GM23338 (cell line): Measurements from ENCODE around the gene ZNF735. TPM values are rescaled to one million over a fixed set of nuclear protein-coding genes. Genes with fewer than 3 reads are reported as not detected.

Source experiments
- ATAC-seq: fragments of 200-7000 bp; cut with Tn5 transposase; 3 replicates; pipeline ENCODE4 v1.9.1; 2020
- DNase-seq: peaks from one replicate; pipeline ENCODE4 v3.0.0-alpha.2; 2015; ENCODE audit warnings: low spot score
- H2AFZ ChIP-seq: fragments of 200-600 bp; sonication (generic); 2 replicates; pipeline ENCODE4 v1.8.0; 2016; ENCODE audit warnings: antibody characterized with exemption, mild to moderate bottlenecking, moderate library complexity
- H3F3A ChIP-seq: fragments of 200-600 bp; sonication (generic); replicated peaks from 2 replicates; pipeline ENCODE4 v1.8.0; 2017; ENCODE audit warnings: antibody characterized with exemption, mixed run types, low read depth
- H3K27ac ChIP-seq: fragments of 200-600 bp; sonication (generic); 2 replicates; pipeline ENCODE4 v1.6.1; 2016; ENCODE audit warnings: low read depth
- H3K27me3 ChIP-seq: fragments of 200-600 bp; sonication (generic); 2 replicates; pipeline ENCODE4 v1.8.0; 2016; ENCODE audit warnings: mild to moderate bottlenecking, mixed run types, moderate library complexity; ENCODE audit not compliant: insufficient read depth
- H3K36me3 ChIP-seq: fragments of 200-600 bp; sonication (generic); 2 replicates; pipeline ENCODE4 v1.8.0; 2016; ENCODE audit warnings: mild to moderate bottlenecking; ENCODE audit not compliant: insufficient read depth
- H3K4me1 ChIP-seq: fragments of 200-600 bp; sonication (generic); 2 replicates; pipeline ENCODE4 v1.8.0; 2016; ENCODE audit warnings: mild to moderate bottlenecking, moderate library complexity; ENCODE audit not compliant: insufficient read depth
- H3K4me2 ChIP-seq: fragments of 200-600 bp; sonication (generic); 2 replicates; pipeline ENCODE4 v1.7.1; 2017; ENCODE audit warnings: mixed run types
- H3K4me3 ChIP-seq: fragments of 200-600 bp; sonication (generic); 2 replicates; pipeline ENCODE4 v1.6.1; 2016; ENCODE audit warnings: mixed run types
- H3K79me2 ChIP-seq: fragments of 200-600 bp; sonication (generic); replicated peaks from 2 replicates; pipeline ENCODE4 v1.8.0; 2017; ENCODE audit warnings: mild to moderate bottlenecking; ENCODE audit not compliant: insufficient read depth
- H3K9me2 ChIP-seq: fragments of 200-600 bp; sonication (generic); 2 replicates; pipeline ENCODE4 v1.8.0; 2017; ENCODE audit not compliant: insufficient read depth
- H4K20me1 ChIP-seq: fragments of 200-600 bp; sonication (generic); replicated peaks from 2 replicates; pipeline ENCODE4 v1.8.0; 2017; ENCODE audit warnings: mild to moderate bottlenecking; ENCODE audit not compliant: insufficient read depth
- H3K27ac Mint-ChIP-seq: 2 replicates; pipeline ENCODE4 v1.8.0; 2020; ENCODE audit warnings: inconsistent platforms, mild to moderate bottlenecking, moderate library complexity, mixed read lengths
- H3K27me3 Mint-ChIP-seq: 3 replicates; pipeline ENCODE4 v1.8.0; 2022; ENCODE audit warnings: low read depth, mild to moderate bottlenecking, moderate library complexity, mixed read lengths, inconsistent platforms; ENCODE audit not compliant: insufficient read depth, poor library complexity
- H3K36me3 Mint-ChIP-seq: 3 replicates; pipeline ENCODE4 v1.8.0; 2021; ENCODE audit warnings: low read depth, mild to moderate bottlenecking, inconsistent platforms, moderate library complexity, mixed read lengths
- H3K4me1 Mint-ChIP-seq: 3 replicates; pipeline ENCODE4 v1.8.0; 2020; ENCODE audit warnings: mild to moderate bottlenecking, inconsistent platforms, mixed read lengths
- H3K4me3 Mint-ChIP-seq: 3 replicates; pipeline ENCODE4 v1.8.0; 2021; ENCODE audit warnings: moderate library complexity, mild to moderate bottlenecking, inconsistent platforms, mixed read lengths
- H3K9me3 Mint-ChIP-seq: 3 replicates; pipeline ENCODE4 v1.8.0; 2020; ENCODE audit warnings: moderate library complexity, mild to moderate bottlenecking, inconsistent platforms, mixed read lengths
- CREB1 ChIP-seq: fragments of 250-450 bp; sonication (Bioruptor Pico); IDR thresholded peaks from 2 replicates; pipeline ENCODE4 v1.5.0; 2020; ENCODE audit warnings: low read depth, mild to moderate bottlenecking, moderate library complexity
- CTCF ChIP-seq, 2 experiments: fragments of 200-600 bp in 1 of 2; sonication (generic) in 1 of 2; conservative IDR thresholded peaks; 2 replicates each; pipeline versions ENCODE4 v1.5.1 to v1.6.1; 2016 to 2017; ENCODE audit warnings: antibody characterized with exemption in 2 of 2, low read depth in 2 of 2, mild to moderate bottlenecking in 2 of 2, moderate library complexity in 1 of 2
- REST ChIP-seq: IDR thresholded peaks from one replicate; pipeline ENCODE4 v1.6.1; 2018; ENCODE audit warnings: antibody characterized with exemption; ENCODE audit not compliant: unreplicated experiment
- polyA plus RNA-seq: library from polyadenylated mRNA; unstranded; fragments of >200 nt; fragmentation: Nextera tagmentation; extraction: Ambion mirVana; gene quantifications from 2 replicates; pipeline ENCODE4 v1.2.1, GENCODE V29; 2016
- total RNA-seq: library from RNA; depleted of rRNA; stranded (reverse); fragments of >200 nt; shearing (Covaris generic); gene quantifications from 2 replicates; pipeline ENCODE4 v1.2.3, GENCODE V29; 2014

ZNF735 gene
- total and polyA plus RNA-seq, 2 experiments from 2014 or later: not detected

GRCh38 chr7:64174328-64174727, 32.7 kb upstream of the ZNF735 start:
- TF ChIP-seq CTCF (conservative IDR thresholded peaks at IDR 0.05; ENCODE audit: low read depth in 2 of 2): no peak
- no peaks in the 10 kb centered on the region for H4K20me1 ChIP-seq
- Mint-ChIP-seq H3K36me3 (peaks cover 16% of the 10 kb centered on the region), H3K4me1 (no peaks in the 10 kb centered on the region), H3K27me3 (no peaks in the 10 kb centered on the region), H3K4me3 (no peak overlapping the region), H3K9me3 (peaks cover 90% of the 10 kb centered on the region), H3K27ac (no peak overlapping the region)
- DNase-seq (no peak), ATAC-seq (no peak)
- no peaks in the 10 kb centered on the region for H3K27me3 ChIP-seq
- H2AFZ ChIP-seq: no peak overlapping the region
- no peak overlapping the region for H3K4me2 ChIP-seq
- H3K4me1 ChIP-seq: no peaks in the 10 kb centered on the region
- no peak overlapping the region for H3K4me3 ChIP-seq
- no peaks in the 10 kb centered on the region for H3K79me2 ChIP-seq
- no peak overlapping the region for H3K27ac ChIP-seq
- no peaks in the 10 kb centered on the region for H3F3A ChIP-seq
- H3K36me3 ChIP-seq: peaks cover 10% of the 10 kb centered on the region
- H3K9me2 ChIP-seq: no peaks in the 10 kb centered on the region

GRCh38 chr7:64174941-64175340, 32.1 kb upstream of the ZNF735 start:
- Mint-ChIP-seq H3K27me3 (no peaks in the 10 kb centered on the region), H3K9me3 (peaks cover 88% of the 10 kb centered on the region)
- DNase-seq: no peak

More at GRCh38 chr7:64174941-64175340, 32.1 kb upstream of the ZNF735 start:
- H3K27ac ChIP-seq: no peak overlapping the region
- Mint-ChIP-seq H3K4me3 (no peak overlapping the region), H3K27ac (no peak overlapping the region), H3K36me3 (peaks cover 17% of the 10 kb centered on the region), H3K4me1 (no peaks in the 10 kb centered on the region)
- no peak for ATAC-seq
- H4K20me1 ChIP-seq: no peaks in the 10 kb centered on the region
- H3K4me1 ChIP-seq: no peaks in the 10 kb centered on the region
- peaks cover 13% of the 10 kb centered on the region for H3K36me3 ChIP-seq
- H3F3A ChIP-seq: no peaks in the 10 kb centered on the region
- no peaks in the 10 kb centered on the region for H3K9me2 ChIP-seq
- no peak overlapping the region for H2AFZ ChIP-seq
- no peaks in the 10 kb centered on the region for H3K79me2 ChIP-seq
- H3K27me3 ChIP-seq: no peaks in the 10 kb centered on the region
- H3K4me2 ChIP-seq: no peak overlapping the region
- TF ChIP-seq CREB1 (CRISPR knock-in tag) (no peak), REST (peak; percentile 54)
- no peak overlapping the region for H3K4me3 ChIP-seq
